HFF-Myc (cell line): ENCODE measurements around the gene ACOXL.

Source experiments
- DNase-seq: peaks from one replicate; pipeline ENCODE4 v3.0.0-alpha.2; 2011; ENCODE audit warnings: low read depth; ENCODE audit errors: extremely low read depth
- H3K4me3 ChIP-seq: replicated peaks from 2 replicates; pipeline ENCODE4 v1.5.1; 2011; ENCODE audit warnings: low read depth, mild to moderate bottlenecking, control low read depth, low read length
- TF ChIP-seq, protein P1 (sequence below): IDR thresholded peaks from 2 replicates; pipeline ENCODE4 v1.5.1; 2012; ENCODE audit warnings: mild to moderate bottlenecking, low read depth, low read length, control low read depth; ENCODE audit errors: missing control alignments

The ACOXL gene

DNA sequence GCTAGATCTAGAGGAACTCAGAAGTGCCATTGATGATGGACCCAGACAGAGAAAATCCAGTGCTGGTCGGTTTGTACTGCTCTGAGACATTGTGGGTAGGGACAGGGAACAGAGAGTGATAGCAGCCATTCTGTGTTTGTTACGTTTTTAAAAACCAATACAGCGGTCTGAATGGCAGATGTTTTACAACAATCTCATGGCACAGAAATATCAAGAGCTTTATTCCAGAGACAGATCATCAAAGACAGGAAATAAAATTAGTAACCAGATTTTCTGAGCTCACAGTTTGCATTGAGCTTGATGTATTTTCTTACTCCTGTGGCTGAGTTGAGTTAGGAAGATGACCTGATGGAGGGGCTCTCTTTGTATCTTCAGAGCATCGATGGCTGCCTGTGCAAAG lies 273.4 kb downstream of the ACOXL start:
- no peak overlapping the region for H3K4me3 ChIP-seq
- no peak for DNase-seq
- TF ChIP-seq, protein P1, sequence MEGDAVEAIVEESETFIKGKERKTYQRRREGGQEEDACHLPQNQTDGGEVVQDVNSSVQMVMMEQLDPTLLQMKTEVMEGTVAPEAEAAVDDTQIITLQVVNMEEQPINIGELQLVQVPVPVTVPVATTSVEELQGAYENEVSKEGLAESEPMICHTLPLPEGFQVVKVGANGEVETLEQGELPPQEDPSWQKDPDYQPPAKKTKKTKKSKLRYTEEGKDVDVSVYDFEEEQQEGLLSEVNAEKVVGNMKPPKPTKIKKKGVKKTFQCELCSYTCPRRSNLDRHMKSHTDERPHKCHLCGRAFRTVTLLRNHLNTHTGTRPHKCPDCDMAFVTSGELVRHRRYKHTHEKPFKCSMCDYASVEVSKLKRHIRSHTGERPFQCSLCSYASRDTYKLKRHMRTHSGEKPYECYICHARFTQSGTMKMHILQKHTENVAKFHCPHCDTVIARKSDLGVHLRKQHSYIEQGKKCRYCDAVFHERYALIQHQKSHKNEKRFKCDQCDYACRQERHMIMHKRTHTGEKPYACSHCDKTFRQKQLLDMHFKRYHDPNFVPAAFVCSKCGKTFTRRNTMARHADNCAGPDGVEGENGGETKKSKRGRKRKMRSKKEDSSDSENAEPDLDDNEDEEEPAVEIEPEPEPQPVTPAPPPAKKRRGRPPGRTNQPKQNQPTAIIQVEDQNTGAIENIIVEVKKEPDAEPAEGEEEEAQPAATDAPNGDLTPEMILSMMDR: no peak

DNA sequence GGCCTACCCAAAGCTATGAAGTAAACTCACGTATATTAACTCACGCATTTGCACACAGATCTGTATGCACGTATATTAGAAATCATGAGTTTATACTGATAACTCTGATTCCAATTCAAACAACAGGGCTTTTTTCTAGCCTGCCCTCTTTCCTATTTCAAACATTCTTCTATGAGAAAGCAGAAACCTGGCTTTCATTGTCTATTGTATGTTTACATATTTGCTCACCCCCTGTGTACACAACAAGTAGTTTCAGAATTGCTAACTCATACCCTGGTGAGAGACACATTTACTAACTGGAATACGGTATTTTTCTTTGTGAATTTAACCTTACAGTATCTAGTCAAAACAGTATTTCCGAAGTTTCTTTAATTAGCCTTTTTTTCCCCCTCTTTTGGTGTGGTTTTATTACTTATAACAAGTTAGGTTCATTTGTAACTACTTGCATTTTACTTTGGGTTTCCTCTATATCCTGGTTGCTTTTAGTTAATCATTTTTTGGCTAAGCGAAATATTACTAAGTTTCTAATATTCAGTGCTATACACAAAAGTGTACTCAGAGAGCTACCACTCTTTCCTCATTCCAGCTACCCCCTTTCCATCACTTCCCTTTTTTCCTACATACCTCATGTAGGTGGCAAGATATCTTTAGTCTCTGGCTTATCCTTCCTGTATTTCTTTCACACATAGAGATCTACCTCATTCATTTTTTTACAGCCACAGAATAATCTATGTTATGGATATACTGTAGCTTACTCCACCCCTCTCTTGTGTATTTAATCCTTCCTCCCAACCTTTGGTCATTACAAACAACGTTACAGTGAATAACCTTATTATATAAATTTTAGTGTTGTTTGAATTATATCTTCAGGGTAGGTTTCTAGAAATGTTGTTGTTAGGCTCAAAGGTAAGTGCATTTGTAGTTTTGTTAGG lies 275.6 kb downstream of the ACOXL start:
- no peak for DNase-seq
- H3K4me3 ChIP-seq: no peak overlapping the region
- TF ChIP-seq, protein P1: no peak

DNA sequence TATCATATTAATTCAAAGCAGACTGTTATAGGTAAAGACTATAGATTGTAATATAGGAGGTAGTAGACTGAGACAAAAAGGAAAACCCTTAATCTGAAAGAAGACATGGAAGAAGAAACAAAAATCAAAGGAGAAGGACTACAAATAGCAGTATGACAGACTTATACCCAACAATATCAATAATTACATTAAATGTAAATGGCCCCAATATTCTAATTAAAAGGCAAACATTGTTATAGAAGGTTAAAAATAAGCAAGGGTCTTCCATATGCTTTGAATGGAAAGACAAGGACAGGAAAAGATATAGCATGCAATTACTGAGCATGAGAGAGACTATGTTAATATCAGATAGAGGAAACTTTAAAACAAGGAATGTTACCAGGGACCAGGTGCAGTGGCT lies 278.8 kb downstream of the ACOXL start:
- no peak for DNase-seq
- H3K4me3 ChIP-seq: no peak overlapping the region
- TF ChIP-seq, protein P1: no peak

DNA sequence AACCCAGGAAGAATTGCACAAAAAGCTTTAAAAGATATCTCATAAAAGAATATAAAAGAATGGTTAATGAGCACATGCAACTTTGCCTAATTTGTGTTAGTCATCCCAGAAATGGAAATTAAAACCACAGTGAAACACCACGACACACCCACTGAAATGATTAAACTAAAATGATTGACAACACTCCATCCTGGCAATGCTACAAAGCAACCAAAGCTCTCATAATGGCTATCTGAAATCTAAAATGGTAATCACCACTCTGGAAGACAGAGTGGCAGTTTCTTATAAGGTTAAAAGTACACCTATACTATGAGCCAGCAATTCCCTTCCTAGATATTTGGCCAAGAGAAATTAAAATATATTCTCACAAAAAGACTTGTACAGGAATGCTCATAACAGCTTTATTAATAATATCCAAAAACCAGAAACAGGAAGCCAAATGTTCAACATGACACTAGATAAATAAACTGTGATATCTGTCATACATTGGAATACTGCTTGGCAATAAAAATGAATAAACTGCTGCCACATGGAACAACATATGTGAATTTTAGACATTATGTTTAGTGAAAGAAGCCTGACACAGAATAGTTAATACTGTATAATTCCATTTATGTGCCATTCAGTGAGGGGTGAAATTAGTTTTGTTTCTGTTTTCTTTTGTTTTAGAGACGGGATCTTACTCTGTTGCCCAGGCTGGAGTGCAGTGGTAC lies 283.1 kb downstream of the ACOXL start:
- DNase-seq: no peak
- TF ChIP-seq, protein P1: no peak
- H3K4me3 ChIP-seq: no peak overlapping the region

DNA sequence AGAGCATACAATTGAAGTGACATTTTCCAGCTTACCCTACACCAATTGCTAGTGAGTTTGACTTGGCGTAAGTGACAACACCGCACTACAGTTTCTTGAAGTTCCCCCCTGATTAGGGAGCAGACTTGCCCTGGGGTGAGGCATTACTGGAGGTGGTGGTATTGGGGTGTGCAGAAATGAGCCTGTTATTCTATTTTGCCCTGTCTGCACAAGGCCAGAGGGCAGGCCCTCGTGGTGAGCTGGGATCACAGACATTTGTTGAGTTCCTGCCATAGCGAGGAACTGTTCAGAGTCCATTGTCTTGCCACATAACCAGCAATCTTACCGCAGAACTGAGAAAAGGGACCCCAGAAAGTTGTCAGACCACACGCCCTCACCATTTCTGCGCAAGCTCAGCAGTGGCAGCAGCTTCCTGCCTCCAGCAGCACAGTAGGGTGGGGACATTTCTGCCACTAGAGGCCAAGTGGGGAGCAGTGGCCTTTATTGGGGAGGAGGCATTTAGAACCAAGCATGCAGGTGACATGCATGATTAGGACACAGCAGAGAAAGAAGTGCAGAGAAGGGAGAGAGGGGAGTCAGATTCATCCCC lies 284.8 kb downstream of the ACOXL start:
- no peak for DNase-seq
- TF ChIP-seq, protein P1: no peak
- no peak overlapping the region for H3K4me3 ChIP-seq

DNA sequence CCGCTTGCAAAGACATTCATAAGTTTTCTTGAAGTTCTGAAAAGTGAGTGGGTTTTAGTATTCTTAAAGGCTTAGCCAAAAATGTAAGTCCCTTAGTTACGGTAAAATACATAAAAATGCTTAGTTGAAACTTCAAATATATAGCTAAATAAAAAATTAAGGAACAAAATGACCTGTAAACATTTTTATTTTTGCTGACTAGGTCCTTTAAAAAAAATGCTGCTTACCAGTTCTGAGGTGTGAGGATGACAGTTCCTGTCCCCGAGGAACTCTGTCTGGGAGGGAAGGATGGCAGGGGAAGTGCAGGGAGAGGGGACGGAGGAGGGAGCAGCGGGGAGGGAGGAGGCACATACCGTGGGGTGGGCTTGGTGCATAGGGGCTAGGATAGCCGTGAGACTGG lies 285.5 kb downstream of the ACOXL start:
- DNase-seq: no peak
- no peak overlapping the region for H3K4me3 ChIP-seq
- TF ChIP-seq, protein P1: no peak
